Progenitor cell of endocrine pancreas (in vitro differentiated cells): ENCODE results near the gene NAB2. TPM values are rescaled to one million over a fixed set of nuclear protein-coding genes. Genes with fewer than 3 reads are reported as not detected.

Source experiments
- DNase-seq: peaks from one replicate; pipeline ENCODE4 v3.0.0; 2021; ENCODE audit warnings: low spot score; ENCODE audit not compliant: unreplicated experiment
- H3K27ac Mint-ChIP-seq: 2 replicates; pipeline ENCODE4 v1.8.0; 2021; ENCODE audit warnings: mild to moderate bottlenecking, moderate library complexity, mixed read lengths
- H3K27me3 Mint-ChIP-seq: 2 replicates; pipeline ENCODE4 v1.8.0; 2021; ENCODE audit warnings: mixed read lengths
- H3K36me3 Mint-ChIP-seq: 2 replicates; pipeline ENCODE4 v1.8.0; 2022; ENCODE audit warnings: mixed read lengths; ENCODE audit not compliant: insufficient read depth
- H3K4me1 Mint-ChIP-seq: 2 replicates; pipeline ENCODE4 v1.8.0; 2021; ENCODE audit warnings: low read depth, mixed read lengths
- H3K4me3 Mint-ChIP-seq: 2 replicates; pipeline ENCODE4 v1.8.0; 2021; ENCODE audit warnings: low read depth, mild to moderate bottlenecking, moderate library complexity, mixed read lengths
- H3K9me3 Mint-ChIP-seq: 2 replicates; pipeline ENCODE4 v1.8.0; 2021; ENCODE audit warnings: low read depth, mixed read lengths
- total RNA-seq: library from RNA; stranded (reverse); gene quantifications from 2 replicates; pipeline ENCODE4 v1.2.1, GENCODE V29; 2021
- TF ChIP-seq, protein P1 (sequence below): fragments of 200-600 bp; sonication (generic); IDR thresholded peaks from one replicate; pipeline ENCODE4 v1.5.0; 2021; ENCODE audit warnings: antibody characterized with exemption, mild to moderate bottlenecking; ENCODE audit not compliant: unreplicated experiment

Gene NAB2
- total RNA-seq, 1 donor from 2014 or later, result 13.8 TPM

DNA sequence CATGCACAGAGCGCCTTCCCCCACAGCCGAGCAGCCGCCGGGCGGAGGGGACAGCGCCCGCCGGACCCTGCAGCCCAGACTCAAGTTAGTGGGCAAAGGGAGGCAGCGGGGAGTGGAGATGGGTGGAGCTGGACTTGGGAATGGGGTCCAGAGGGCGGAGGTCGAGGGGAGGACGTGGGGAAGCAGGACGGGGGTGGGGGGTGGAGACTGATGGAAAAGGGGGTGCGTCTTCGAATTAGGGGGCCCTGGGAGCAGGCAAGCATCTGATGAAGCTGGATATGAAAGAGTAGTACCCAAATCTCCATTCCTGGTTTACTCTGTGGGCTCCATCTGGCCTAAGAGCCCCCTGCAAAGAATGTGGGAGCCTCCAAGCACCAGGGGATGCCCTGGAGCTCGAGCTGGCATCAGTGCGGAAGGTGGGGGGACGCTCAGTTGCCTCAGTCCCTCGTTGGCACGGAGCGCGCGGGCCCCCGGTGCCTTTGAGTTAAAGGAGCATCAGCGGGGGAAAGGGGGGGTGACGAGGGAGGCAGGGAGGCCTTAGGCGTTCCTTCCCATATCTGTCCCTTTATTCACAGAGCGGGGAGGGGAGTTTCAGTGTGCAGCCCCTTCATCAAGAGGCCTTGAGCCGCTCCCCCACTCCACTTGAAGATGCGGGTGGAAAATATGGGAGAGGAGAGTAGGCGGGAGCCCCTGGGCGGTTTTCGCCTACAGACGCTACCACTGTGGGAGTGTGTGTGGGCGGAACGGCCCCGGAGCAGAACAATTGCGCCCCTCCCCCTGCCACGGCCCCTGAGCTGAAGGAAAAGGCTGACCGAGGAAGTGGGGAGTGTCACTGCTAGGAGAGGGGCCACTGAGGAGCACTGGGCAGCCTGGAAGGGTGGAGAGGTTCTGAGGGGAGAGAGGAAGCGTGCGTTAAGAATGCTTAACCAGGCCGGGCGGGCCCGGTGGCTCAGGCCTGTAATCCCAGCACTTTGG is 644 bp downstream of the NAB2 start:
- DNase-seq, result no peak
- peaks cover 5% of the 10 kb centered on the region for H3K36me3 Mint-ChIP-seq
- peaks cover 37% of the 10 kb centered on the region for H3K4me1 Mint-ChIP-seq
- no peaks in the 10 kb centered on the region for H3K27me3 Mint-ChIP-seq
- H3K4me3 Mint-ChIP-seq, result peak overlapping the region; percentile 79
- H3K27ac Mint-ChIP-seq, result peak overlapping the region; percentile 84
- no peaks in the 10 kb centered on the region for H3K9me3 Mint-ChIP-seq
- TF ChIP-seq, protein P1, sequence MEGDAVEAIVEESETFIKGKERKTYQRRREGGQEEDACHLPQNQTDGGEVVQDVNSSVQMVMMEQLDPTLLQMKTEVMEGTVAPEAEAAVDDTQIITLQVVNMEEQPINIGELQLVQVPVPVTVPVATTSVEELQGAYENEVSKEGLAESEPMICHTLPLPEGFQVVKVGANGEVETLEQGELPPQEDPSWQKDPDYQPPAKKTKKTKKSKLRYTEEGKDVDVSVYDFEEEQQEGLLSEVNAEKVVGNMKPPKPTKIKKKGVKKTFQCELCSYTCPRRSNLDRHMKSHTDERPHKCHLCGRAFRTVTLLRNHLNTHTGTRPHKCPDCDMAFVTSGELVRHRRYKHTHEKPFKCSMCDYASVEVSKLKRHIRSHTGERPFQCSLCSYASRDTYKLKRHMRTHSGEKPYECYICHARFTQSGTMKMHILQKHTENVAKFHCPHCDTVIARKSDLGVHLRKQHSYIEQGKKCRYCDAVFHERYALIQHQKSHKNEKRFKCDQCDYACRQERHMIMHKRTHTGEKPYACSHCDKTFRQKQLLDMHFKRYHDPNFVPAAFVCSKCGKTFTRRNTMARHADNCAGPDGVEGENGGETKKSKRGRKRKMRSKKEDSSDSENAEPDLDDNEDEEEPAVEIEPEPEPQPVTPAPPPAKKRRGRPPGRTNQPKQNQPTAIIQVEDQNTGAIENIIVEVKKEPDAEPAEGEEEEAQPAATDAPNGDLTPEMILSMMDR, result no peak

DNA sequence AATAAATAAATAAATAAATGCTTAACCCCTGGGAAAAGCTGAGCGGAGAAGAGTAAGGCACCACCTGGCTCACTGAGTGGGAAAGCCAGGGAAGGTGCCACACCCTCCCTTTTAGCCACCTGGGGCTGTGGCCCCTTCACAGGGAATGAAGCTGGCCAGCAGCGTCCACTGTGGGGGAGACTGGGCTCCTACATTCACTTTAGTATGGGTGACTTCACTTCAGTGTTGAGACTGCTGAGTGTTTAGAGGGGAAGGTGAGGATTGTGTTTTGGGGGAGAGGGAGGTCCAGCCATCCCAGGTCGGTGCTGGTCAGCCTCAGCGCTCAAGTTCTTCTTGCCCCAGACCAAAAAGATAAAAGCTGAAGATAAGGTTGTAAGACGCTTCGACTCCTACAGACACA is 1.6 kb downstream of the NAB2 start:
- Mint-ChIP-seq H3K9me3 (no peaks in the 10 kb centered on the region), H3K27ac (peak overlapping the region; percentile 57), H3K27me3 (no peaks in the 10 kb centered on the region), H3K4me3 (peak overlapping the region; percentile 46), H3K36me3 (peaks cover 8% of the 10 kb centered on the region), H3K4me1 (peaks cover 31% of the 10 kb centered on the region)
- DNase-seq, result no peak
- TF ChIP-seq, protein P1, result no peak

DNA sequence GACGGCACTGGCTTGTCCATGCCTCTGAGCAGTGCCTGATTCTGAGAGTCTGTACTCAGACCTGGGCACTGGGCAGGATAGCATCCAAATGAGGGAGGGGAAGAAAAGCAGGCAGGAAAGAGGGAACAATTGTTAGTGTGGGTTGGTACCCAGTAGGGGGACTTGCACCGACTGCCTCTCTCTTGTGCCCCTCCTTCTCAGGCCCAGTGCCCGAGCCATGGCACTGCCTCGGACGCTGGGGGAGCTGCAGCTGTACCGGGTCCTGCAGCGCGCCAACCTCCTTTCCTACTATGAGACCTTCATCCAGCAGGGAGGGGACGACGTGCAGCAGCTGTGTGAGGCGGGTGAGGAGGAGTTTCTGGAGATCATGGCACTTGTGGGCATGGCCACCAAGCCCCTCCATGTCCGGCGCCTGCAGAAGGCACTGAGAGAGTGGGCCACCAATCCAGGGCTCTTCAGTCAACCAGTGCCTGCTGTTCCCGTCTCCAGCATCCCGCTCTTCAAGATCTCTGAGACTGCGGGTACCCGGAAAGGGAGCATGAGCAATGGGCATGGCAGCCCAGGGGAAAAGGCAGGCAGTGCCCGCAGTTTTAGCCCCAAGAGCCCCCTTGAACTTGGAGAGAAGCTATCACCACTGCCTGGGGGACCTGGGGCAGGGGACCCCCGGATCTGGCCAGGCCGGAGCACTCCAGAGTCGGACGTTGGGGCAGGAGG is 2.2 kb downstream of the NAB2 start:
- Mint-ChIP-seq H3K4me1 (peaks cover 26% of the 10 kb centered on the region), H3K9me3 (no peaks in the 10 kb centered on the region), H3K27me3 (no peaks in the 10 kb centered on the region), H3K36me3 (peaks cover 10% of the 10 kb centered on the region), H3K4me3 (peak overlapping the region; percentile 46), H3K27ac (peak overlapping the region; percentile 57)
- TF ChIP-seq, protein P1, result no peak
- DNase-seq, result no peak

DNA sequence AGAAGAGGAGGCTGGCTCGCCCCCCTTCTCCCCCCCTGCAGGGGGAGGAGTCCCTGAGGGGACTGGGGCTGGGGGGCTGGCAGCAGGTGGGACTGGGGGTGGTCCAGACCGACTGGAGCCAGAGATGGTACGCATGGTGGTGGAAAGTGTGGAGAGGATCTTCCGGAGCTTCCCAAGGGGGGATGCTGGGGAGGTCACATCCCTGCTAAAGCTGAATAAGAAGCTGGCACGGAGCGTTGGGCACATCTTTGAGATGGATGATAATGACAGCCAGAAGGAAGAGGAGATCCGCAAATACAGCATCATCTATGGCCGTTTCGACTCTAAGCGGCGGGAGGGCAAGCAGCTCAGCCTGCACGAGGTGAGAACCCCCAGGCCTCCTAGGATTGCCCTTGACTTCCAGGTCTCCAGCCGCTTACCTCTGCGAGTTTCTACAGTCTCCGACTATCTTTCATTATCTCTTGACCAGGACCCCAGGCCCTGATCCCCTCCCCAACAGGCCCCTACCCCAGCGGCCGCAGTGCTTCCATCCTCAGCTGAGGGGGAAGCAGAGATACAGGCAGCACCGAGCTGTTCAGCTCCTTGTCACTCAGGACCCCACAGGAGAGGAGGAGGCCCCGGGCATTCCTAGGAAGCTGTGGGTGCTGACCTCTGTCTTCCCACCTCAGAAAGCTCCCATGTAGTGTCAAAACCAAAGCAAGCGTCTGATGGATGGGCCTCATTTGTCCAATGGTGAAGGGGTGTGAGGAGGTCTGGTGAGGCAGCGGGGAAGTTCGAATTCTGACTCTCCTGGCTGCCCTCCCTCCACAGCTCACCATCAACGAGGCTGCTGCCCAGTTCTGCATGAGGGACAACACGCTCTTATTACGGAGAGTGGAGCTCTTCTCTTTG is 3.0 kb downstream of the NAB2 start:
- DNase-seq, result no peak
- Mint-ChIP-seq H3K27ac (no peak overlapping the region), H3K4me3 (no peak overlapping the region), H3K27me3 (no peaks in the 10 kb centered on the region), H3K36me3 (peaks cover 10% of the 10 kb centered on the region), H3K9me3 (no peaks in the 10 kb centered on the region), H3K4me1 (peaks cover 19% of the 10 kb centered on the region)
- TF ChIP-seq, protein P1, result no peak

DNA sequence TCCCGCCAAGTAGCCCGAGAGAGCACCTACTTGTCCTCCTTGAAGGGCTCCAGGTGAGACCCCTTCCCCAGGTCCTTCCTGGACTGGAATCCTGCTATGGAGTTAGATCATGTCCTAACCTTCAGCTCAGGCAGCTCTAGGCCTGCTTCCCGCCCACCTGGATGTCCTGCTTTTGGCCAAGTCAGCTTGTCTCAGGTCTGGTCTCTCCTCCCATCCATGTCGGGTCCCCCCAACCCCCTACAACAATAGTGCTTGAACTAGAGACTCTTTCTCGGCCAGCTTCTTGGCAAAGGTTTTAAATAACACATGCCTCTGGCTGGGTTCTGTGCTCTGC is 3.6 kb downstream of the NAB2 start:
- no peaks in the 10 kb centered on the region for H3K27me3 Mint-ChIP-seq
- no peak for DNase-seq
- no peak overlapping the region for H3K4me3 Mint-ChIP-seq
- peak overlapping the region; percentile 20 for H3K27ac Mint-ChIP-seq
- peaks cover 19% of the 10 kb centered on the region for H3K4me1 Mint-ChIP-seq
- no peaks in the 10 kb centered on the region for H3K9me3 Mint-ChIP-seq
- H3K36me3 Mint-ChIP-seq, result peaks cover 10% of the 10 kb centered on the region
- TF ChIP-seq, protein P1, result no peak
